ENCODE data around the gene CACNA1C.

The CACNA1C gene

GRCh38 chr12:2666411-2666810, 613.6 kb downstream of the CACNA1C start:
- DNase-seq (ENCODE audit: low read depth), result no peak
- in situ Hi-C loops (cut with HindIII; ENCODE audit: low sequenced_read_pairs), result no loop called here
- no peak for TF ChIP-seq CTCF (IDR thresholded peaks at IDR 0.05; ENCODE audit: low read depth, low read length, missing control alignments)
- H3K4me3 ChIP-seq (ENCODE audit: low read depth, low read length), result no peak overlapping the region

GRCh38 chr12:2666846-2667245, 614.1 kb downstream of the CACNA1C start:
- TF ChIP-seq CTCF (IDR thresholded peaks at IDR 0.05; ENCODE audit: low read depth, low read length, missing control alignments), result no peak
- DNase-seq (ENCODE audit: low read depth), result no peak
- no peak overlapping the region for H3K4me3 ChIP-seq (ENCODE audit: low read depth, low read length)
- in situ Hi-C loops (cut with HindIII; ENCODE audit: low sequenced_read_pairs), result no loop called here

- no peak for DNase-seq (ENCODE audit: low read depth)
- in situ Hi-C loops (cut with HindIII; ENCODE audit: low sequenced_read_pairs), result no loop called here
- TF ChIP-seq CTCF (IDR thresholded peaks at IDR 0.05; ENCODE audit: low read depth, low read length, missing control alignments), result no peak
- no peak overlapping the region for H3K4me3 ChIP-seq (ENCODE audit: low read depth, low read length)
These were observed 615.1 kb downstream of the CACNA1C start for GRCh38 chr12:2667716-2668440.

- DNase-seq (ENCODE audit: low read depth), result no peak
- H3K4me3 ChIP-seq (ENCODE audit: low read depth, low read length), result no peak overlapping the region
- in situ Hi-C loops (cut with HindIII; ENCODE audit: low sequenced_read_pairs), result no loop called here
- no peak for TF ChIP-seq CTCF (IDR thresholded peaks at IDR 0.05; ENCODE audit: low read depth, low read length, missing control alignments)
These were observed 616.0 kb downstream of the CACNA1C start for GRCh38 chr12:2668816-2669215.

GRCh38 chr12:2669560-2669959, 616.8 kb downstream of the CACNA1C start:
- H3K4me3 ChIP-seq (ENCODE audit: low read depth, low read length), result no peak overlapping the region
- TF ChIP-seq CTCF (IDR thresholded peaks at IDR 0.05; ENCODE audit: low read depth, low read length, missing control alignments), result no peak
- DNase-seq (ENCODE audit: low read depth), result no peak
- in situ Hi-C loops (cut with HindIII; ENCODE audit: low sequenced_read_pairs), result no loop called here

GRCh38 chr12:2672863-2673262, 620.1 kb downstream of the CACNA1C start:
- in situ Hi-C loops (cut with HindIII; ENCODE audit: low sequenced_read_pairs), result no loop called here
- no peak overlapping the region for H3K4me3 ChIP-seq (ENCODE audit: low read depth, low read length)
- DNase-seq (ENCODE audit: low read depth), result no peak
- TF ChIP-seq CTCF (IDR thresholded peaks at IDR 0.05; ENCODE audit: low read depth, low read length, missing control alignments), result no peak
